COLO668 (cell line): ENCODE results near the gene CRHR2.

Source experiments
- DNase-seq: peaks from one replicate; lab custom pipeline; 2025; ENCODE audit not compliant: unreplicated experiment; lab: John Stamatoyannopoulos, UW

Gene CRHR2

DNA sequence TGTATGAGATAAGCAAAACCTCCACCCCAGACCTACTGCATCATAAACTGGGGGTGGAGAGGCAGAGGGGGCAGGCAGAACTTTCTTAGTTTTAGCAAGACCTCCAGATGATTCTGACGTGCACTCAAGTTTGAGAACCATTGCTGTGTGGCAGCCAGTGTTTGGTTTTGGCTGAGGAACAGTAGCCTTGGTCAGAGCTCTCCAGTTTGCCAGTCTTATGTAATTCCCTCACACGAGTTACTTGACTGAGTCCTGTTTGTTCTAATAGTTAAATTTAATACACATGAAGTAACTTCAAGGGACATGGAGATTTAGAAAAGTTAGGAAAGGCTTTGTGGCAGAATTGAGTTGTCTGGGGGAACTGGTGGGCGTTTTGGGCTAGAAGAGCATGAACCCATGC, 49.0 kb downstream of the CRHR2 start:
- DNase-seq, result no peak

GRCh38 chr7:30630986-30631385, 51.3 kb downstream of the CRHR2 start:
- no peak for DNase-seq

DNA sequence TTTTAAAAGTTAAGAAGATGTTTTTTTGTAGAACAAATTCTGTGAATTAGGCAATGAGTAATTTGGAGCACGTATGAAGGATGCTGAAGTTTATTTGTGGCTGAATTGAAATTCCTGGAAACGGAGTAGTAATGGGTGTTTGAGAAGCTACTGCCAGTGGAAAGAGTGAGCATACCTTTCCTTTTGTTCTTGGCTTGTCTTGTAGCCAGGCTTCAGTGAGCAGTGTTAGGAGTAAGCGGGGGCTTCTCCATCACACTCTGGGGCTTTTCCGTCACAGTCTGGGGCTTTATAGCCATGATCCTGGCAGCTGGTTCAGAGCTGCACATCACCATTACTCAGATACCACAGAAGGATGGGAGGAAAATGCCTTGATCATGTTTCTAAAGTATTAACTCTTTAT, 55.2 kb downstream of the CRHR2 start:
- DNase-seq, result no peak

DNA sequence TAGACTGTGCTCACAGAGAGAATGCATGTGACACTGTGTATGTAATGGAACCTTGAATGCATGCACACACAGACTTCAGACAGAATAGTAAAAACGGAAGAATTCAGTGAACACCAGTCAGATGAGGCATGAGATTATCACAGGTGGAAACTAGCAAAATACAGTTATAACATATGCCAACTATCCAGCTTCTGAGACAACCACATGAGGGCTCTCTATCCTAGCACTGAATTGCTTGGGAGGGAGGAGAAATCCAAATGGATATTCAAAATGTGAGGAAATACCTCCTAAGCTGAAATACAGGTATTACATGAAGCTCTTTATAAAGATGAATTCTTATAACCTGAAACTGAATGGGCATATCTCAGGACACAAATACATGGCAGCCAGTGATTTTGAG, 57.0 kb downstream of the CRHR2 start:
- DNase-seq, result no peak

DNA sequence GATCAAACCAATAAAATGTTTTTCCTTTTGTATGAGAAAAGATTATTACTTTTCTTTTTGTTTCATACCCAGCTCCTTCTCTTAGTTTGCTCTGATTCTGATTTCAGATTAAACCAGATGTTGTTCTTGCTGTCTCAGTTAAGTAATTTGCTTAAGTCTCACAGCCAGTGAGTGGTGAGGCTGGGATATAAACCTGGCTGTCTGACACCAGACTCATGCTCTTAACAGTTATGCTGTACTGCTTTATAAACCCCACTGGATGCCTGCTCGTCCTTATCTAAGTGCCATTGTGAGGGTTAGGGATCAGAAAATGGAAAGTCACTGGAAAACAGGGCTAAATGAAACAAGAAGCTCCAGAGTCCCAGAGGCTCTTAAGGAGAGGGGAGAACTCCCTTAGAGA, 63.3 kb downstream of the CRHR2 start:
- DNase-seq, result no peak

- no peak for DNase-seq
These were observed 64.1 kb downstream of the CRHR2 start for GRCh38 chr7:30618080-30618676.

DNA sequence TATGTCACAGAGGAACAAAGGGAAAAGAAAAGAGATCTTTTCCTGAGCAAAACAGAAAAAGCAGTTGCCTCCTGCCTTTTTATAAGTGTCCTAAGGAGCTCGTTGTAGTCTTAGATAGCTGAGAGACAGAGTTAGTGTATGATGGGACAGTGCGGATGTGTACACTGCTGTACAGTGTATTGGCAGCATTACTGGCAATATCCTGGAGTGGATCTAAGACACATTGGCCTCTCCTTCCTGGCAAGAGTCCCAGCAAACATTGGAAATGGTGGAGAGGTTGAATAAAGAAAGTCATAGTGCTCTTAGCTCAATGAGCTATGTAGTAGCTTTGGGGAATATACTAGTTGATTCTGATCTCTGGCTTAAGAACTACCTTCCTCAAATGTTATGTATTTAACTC, 64.9 kb downstream of the CRHR2 start:
- no peak for DNase-seq

DNA sequence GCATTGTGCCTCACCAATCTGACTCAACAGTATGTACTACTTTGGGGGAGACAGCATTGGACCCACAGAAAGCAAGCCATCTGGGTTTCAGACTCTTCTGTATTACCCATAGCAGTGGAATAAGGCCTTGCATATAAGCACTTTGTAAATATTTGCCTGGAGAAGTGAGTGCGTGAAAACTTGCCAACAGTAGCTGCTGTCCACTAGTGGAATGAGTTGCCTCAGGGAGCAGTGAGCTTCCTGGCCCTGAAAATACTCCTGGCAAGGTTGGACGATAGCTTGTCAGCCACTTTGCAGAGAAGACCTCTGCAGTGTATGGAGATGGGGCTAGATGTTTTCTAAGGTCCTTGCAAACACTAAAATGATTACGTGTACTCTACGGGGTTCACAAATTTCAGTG, 65.9 kb downstream of the CRHR2 start:
- DNase-seq, result no peak

DNA sequence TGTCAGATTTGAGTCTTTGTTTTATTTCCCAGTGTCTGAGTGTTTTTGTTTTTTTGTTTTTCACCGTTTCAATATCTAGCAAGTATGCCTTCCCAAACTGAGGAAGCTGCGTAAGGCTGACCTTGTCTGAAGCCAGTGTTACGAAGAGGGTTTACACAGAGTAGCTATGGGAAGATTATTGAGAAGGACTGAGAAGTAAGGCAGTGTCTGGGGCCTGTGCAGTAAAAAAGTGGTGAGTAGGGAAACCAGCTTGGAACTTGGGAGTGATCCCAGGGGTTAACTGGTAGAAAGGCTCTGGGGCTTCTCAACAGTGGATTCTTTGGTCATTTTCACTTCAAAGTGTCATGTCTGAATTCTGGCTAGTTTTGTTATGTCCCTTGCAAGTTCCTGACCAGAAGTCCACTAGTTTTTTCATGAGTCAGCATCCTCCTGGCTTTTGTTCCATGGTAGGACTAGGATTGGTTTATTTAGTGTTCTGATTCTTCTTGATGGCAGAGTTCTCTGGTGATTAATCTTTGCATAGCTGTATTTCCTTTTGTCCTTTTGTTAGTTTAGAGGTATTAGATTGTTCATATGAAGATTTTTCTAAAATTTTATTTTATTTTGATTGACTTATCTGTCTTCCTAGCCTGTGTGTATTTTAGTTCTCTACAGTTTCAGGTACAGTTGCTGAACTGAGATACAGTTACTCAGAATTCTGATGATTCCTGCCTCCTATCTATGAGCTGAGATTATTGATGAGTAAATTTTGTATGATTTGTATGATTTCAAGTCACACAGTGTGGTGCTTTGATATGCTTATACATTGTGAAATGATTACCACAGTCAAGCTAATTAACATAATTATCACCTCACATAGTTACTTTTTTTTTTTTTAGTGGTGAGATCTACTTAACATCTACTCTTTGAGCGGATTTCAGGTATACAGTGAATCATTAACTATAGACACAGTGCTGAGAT, 68.6 kb downstream of the CRHR2 start:
- no peak for DNase-seq

- DNase-seq, result no peak
These were observed 69.5 kb downstream of the CRHR2 start for GRCh38 chr7:30612658-30613265.

- no peak for DNase-seq
These were observed 76.4 kb downstream of the CRHR2 start for GRCh38 chr7:30605832-30606231.

DNA sequence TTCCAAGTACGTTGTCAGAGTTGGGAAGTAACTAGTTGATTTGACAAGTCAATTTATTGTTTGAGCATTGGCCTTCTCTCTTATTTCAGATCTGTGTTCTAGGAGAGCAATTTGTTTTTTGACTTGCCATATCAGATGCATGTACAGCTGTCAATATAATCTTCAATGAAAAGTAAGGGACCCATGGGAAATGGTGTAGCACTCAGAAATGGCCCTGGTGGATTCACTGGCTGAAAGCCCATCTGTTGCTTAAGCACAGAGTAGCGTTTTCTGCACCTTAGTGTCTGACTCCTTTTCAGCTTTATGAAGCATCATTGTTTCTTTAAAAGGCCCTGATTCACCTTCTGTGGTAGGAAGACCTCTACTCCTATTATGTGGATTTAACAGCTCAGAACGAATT, 77.4 kb downstream of the CRHR2 start:
- no peak for DNase-seq
